Vagina (tissue), 2 donors: ENCODE data around the gene NUBPL. TPM values are rescaled to one million over a fixed set of nuclear protein-coding genes. Genes with fewer than 3 reads are reported as not detected.

ENCODE experiments used
- DNase-seq, 2 donors: peaks; one replicate each; pipeline ENCODE4 v3.0.0-alpha.2; 2017; ENCODE audit errors: extremely low spot score in 2 of 2
- H3K27ac ChIP-seq: fragments of 200-600 bp; sonication (generic); one replicate; pipeline ENCODE4 v1.5.1; 2019
- H3K27me3 ChIP-seq: fragments of 200-600 bp; sonication (generic); one replicate; pipeline ENCODE4 v1.5.1; 2019
- H3K36me3 ChIP-seq, 2 donors: fragments of 200-600 bp; sonication (generic); one replicate each; pipeline ENCODE4 v1.5.1; 2017 to 2019
- H3K4me1 ChIP-seq: fragments of 200-600 bp; sonication (generic); one replicate; pipeline ENCODE4 v1.5.1; 2019
- H3K4me3 ChIP-seq, 2 donors: fragments of 200-600 bp; sonication (generic); 1 replicate in 1 of 2; 2 replicates in 1 of 2; pipeline ENCODE4 v1.5.1; 2016 to 2019
- H3K9me3 ChIP-seq: fragments of 200-600 bp; sonication (generic); one replicate; pipeline ENCODE4 v1.5.1; 2019
- POLR2A ChIP-seq, 2 donors: fragments of 450-650 bp; IDR thresholded peaks; one replicate each; pipeline ENCODE4 v1.6.1; 2017; ENCODE audit warnings: antibody characterized with exemption in 2 of 2, mild to moderate bottlenecking in 2 of 2, moderate library complexity in 2 of 2
- POLR2AphosphoS5 ChIP-seq, 2 donors: sonication (generic); formaldehyde crosslinking; IDR thresholded peaks; one replicate each; pipeline ENCODE4 v1.9.0; 2017; ENCODE audit warnings: antibody characterized with exemption in 2 of 2, mild to moderate bottlenecking in 2 of 2, low read depth in 1 of 2; ENCODE audit not compliant: insufficient read depth in 1 of 2
- intact Hi-C: fragments of 100-400 bp; cut with DNase I; formaldehyde crosslinking; loops from one replicate; pipeline ENCODE4 v1.15.1; 2023
- total RNA-seq: library from RNA; depleted of rRNA; stranded (reverse); fragments of >200 nt; gene quantifications from one replicate; pipeline ENCODE4 v1.2.3, GENCODE V29; 2016
- TF ChIP-seq, protein P1 (sequence below), 3 experiments: fragments of 450-650 bp in 2 of 3; fragments of 200-600 bp in 1 of 3; sonication (generic) in 1 of 3; IDR thresholded peaks; one replicate each; pipeline ENCODE4 v1.5.1; 2017 to 2019; ENCODE audit warnings: antibody characterized with exemption in 3 of 3, mild to moderate bottlenecking in 2 of 3, moderate library complexity in 2 of 3

NUBPL gene
- total RNA-seq, 1 donor from 2014 or later, result 8.6 TPM

DNA sequence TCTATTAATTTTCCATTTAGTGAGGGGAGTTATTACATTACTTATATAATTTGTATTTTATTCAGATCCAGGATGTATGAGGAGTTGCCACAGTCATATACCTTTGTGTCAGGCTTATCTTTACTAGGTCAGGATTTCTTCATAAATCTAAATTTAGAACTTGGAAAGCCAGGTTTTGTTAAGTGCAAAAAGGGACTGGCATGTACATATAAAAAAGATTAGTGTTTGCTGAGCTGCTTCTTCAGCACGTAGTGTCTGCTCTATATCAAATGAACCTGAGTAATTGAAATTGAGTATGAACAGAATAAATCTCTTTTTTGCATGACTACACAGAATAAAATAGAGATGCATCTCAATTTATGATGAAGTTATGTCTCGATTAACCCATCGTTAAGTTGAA is 157.4 kb downstream of the NUBPL start:
- Histone ChIP-seq H3K27ac (no peak overlapping the region), H3K27me3 (no peaks in the 10 kb centered on the region), H3K9me3 (no peaks in the 10 kb centered on the region), H3K4me3 (no peak overlapping the region), H3K36me3 (no peaks in the 10 kb centered on the region), H3K4me1 (peaks cover 10% of the 10 kb centered on the region)
- intact Hi-C loops, result no loop called here
- no peak for DNase-seq
- TF ChIP-seq, protein P1, sequence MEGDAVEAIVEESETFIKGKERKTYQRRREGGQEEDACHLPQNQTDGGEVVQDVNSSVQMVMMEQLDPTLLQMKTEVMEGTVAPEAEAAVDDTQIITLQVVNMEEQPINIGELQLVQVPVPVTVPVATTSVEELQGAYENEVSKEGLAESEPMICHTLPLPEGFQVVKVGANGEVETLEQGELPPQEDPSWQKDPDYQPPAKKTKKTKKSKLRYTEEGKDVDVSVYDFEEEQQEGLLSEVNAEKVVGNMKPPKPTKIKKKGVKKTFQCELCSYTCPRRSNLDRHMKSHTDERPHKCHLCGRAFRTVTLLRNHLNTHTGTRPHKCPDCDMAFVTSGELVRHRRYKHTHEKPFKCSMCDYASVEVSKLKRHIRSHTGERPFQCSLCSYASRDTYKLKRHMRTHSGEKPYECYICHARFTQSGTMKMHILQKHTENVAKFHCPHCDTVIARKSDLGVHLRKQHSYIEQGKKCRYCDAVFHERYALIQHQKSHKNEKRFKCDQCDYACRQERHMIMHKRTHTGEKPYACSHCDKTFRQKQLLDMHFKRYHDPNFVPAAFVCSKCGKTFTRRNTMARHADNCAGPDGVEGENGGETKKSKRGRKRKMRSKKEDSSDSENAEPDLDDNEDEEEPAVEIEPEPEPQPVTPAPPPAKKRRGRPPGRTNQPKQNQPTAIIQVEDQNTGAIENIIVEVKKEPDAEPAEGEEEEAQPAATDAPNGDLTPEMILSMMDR (IDR thresholded peaks at IDR 0.05), result no peak
- TF ChIP-seq POLR2AphosphoS5 (IDR thresholded peaks at IDR 0.05; ENCODE audit: insufficient read depth in 1 of 2, low read depth in 1 of 2), result no peak
- no peak for TF ChIP-seq POLR2A (IDR thresholded peaks at IDR 0.05)

DNA sequence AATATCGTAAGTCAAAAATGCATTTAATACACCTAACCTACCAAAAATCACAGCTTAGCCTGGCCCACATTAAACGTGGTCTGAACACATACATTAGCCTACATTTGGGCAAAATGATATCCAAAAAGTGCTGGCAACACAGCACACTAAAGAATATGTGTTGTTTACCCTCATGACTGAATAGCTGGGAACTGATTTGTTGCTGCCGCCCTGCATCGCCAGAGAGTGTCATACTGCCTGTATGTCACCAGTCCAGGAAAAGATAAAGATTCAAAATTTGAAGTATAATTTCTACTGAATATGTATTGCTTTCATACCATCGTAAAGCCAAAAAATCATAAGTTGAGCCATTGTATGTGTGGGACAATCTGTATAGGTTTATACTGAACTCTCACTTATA is 157.8 kb downstream of the NUBPL start:
- no peak overlapping the region for H3K27ac ChIP-seq
- TF ChIP-seq POLR2AphosphoS5 (IDR thresholded peaks at IDR 0.05; ENCODE audit: insufficient read depth in 1 of 2, low read depth in 1 of 2), result no peak
- TF ChIP-seq, protein P1 (IDR thresholded peaks at IDR 0.05), result no peak
- TF ChIP-seq POLR2A (IDR thresholded peaks at IDR 0.05), result no peak
- no peak overlapping the region for H3K4me3 ChIP-seq
- intact Hi-C loops, result no loop called here
- DNase-seq, result no peak
- no peaks in the 10 kb centered on the region for H3K36me3 ChIP-seq
- H3K9me3 ChIP-seq, result no peaks in the 10 kb centered on the region
- no peaks in the 10 kb centered on the region for H3K27me3 ChIP-seq
- H3K4me1 ChIP-seq, result peaks cover 10% of the 10 kb centered on the region

DNA sequence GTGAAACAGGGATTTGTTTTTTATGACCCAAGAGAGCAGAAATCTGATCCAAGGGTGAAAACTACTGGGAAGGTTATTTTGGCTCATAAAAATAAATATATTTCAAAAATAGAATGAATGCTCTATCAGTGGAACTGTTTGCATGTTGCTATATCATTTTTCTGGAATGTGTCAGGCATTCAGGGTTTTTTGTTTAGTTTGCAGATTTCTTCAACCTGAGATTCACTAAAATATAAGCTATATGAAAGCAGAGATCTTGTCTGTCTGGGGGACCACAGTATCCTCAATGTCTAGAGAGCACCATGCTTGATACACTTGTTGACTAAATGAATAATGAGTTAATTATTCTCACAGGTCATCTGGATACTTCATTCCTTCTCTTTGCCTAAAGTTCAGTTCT is 165.1 kb downstream of the NUBPL start:
- Histone ChIP-seq H3K36me3 (peaks cover 0 to 3% of the 10 kb centered on the region in 2 donors), H3K4me3 (no peak overlapping the region), H3K9me3 (no peaks in the 10 kb centered on the region), H3K4me1 (no peaks in the 10 kb centered on the region), H3K27ac (no peak overlapping the region), H3K27me3 (no peaks in the 10 kb centered on the region)
- intact Hi-C loops, result no loop called here
- TF ChIP-seq POLR2AphosphoS5 (IDR thresholded peaks at IDR 0.05; ENCODE audit: insufficient read depth in 1 of 2, low read depth in 1 of 2) (no peak), POLR2A (IDR thresholded peaks at IDR 0.05) (no peak)
- TF ChIP-seq, protein P1 (IDR thresholded peaks at IDR 0.05), result no peak
- DNase-seq, result no peak

DNA sequence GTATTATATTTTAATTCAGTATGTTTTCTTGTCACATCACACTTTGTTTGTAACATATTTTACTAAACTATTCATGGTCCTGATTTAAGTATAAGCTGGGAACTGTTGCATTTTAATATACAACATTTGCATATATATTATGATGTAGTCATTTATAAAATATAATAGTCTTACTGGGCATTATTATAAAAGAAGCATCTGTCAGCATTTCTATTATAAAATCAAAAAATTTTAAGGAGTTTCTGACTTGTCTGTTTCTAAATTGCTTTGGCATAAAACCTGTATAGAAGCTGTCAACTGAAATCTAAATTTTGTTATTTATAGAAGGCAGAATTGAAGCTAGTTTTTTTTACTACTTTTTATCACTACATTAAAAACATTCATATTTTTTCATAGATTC is 166.6 kb downstream of the NUBPL start:
- peaks cover 0 to 7% of the 10 kb centered on the region in 2 donors for H3K36me3 ChIP-seq
- no peaks in the 10 kb centered on the region for H3K9me3 ChIP-seq
- no peaks in the 10 kb centered on the region for H3K4me1 ChIP-seq
- TF ChIP-seq, protein P1 (IDR thresholded peaks at IDR 0.05), result no peak
- TF ChIP-seq POLR2A (IDR thresholded peaks at IDR 0.05) (no peak), POLR2AphosphoS5 (IDR thresholded peaks at IDR 0.05; ENCODE audit: insufficient read depth in 1 of 2, low read depth in 1 of 2) (no peak)
- no peak overlapping the region for H3K4me3 ChIP-seq
- DNase-seq, result no peak
- no peaks in the 10 kb centered on the region for H3K27me3 ChIP-seq
- H3K27ac ChIP-seq, result no peak overlapping the region
- intact Hi-C loops, result no loop called here

DNA sequence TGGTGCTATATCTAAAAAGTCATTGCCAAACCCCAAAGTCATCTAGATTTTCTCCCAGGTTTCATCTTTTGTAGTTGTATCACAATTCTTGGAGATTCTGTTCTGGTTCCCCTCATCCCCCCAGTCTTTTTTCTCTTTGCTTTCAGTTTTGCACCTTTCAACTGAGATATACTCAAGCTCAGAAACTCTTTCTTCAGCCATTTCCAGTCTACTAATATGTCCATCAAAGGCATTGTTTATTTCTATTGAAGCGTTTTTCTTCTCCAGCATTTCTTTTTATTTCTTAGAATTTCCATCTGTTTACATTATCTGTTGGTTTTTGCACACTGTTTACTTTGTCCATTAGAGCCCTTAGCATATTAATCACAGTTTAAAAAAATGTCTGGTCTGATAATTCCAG is 179.5 kb downstream of the NUBPL start:
- TF ChIP-seq, protein P1 (IDR thresholded peaks at IDR 0.05), result no peak
- no peak for TF ChIP-seq POLR2AphosphoS5 (IDR thresholded peaks at IDR 0.05; ENCODE audit: insufficient read depth in 1 of 2, low read depth in 1 of 2)
- TF ChIP-seq POLR2A (IDR thresholded peaks at IDR 0.05), result no peak
- DNase-seq, result no peak
- intact Hi-C loops, result no loop called here
- Histone ChIP-seq H3K36me3 (peaks cover 0 to 5% of the 10 kb centered on the region in 2 donors), H3K9me3 (no peaks in the 10 kb centered on the region), H3K27ac (no peak overlapping the region), H3K4me3 (no peak overlapping the region), H3K27me3 (no peaks in the 10 kb centered on the region), H3K4me1 (no peaks in the 10 kb centered on the region)
